Breast epithelium (tissue), 3 donors: ENCODE results near the gene QSER1.

ENCODE experiments used
- POLR2A ChIP-seq: fragments of 450-650 bp; IDR thresholded peaks from one replicate; pipeline ENCODE4 v1.6.1; 2016; ENCODE audit warnings: antibody characterized with exemption, mild to moderate bottlenecking, moderate library complexity
- TF ChIP-seq, protein P1 (sequence below), 3 donors: fragments of 450-650 bp; IDR thresholded peaks; one replicate each; pipeline ENCODE4 v1.5.1; 2016 to 2017; ENCODE audit warnings: antibody characterized with exemption in 3 of 3, mild to moderate bottlenecking in 3 of 3, moderate library complexity in 3 of 3

DNA sequence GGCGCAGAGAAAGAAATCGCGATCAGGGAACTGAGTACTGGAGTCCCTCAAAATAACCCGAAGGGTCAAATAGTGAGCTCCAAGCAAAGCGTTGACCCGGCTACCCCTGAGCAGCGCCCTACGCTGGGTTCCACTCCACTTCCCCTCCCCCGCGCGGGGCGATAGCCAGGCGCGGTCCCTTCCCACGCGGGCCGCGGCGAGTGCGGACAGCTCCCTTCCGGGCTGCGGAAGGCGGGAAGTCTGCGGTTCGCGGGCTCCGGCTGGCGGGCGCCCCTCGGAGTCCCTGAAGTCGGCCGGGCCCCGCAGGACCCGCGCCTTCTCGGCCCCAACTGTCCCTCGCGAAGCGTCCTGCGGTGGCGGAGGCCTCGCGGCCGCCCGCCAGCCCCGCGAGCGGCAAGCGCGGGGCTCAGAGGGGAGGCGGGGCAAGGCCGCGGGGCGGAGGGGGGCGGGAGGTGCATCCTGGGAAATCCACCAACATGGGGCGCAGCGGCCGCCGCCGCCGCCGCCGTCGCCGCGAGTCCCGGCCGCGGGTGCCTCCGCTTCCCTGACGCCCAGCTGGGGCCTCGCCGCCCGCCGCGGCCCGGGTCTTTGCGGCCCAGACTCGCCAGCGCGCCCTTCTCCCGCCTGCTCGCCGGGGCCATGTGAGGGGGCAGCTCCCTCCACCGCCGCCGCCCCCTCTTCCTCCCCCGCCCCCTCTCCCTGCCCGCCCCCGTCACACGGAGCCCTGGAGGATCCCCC is at the start of gene QSER1:
- TF ChIP-seq, protein P1, sequence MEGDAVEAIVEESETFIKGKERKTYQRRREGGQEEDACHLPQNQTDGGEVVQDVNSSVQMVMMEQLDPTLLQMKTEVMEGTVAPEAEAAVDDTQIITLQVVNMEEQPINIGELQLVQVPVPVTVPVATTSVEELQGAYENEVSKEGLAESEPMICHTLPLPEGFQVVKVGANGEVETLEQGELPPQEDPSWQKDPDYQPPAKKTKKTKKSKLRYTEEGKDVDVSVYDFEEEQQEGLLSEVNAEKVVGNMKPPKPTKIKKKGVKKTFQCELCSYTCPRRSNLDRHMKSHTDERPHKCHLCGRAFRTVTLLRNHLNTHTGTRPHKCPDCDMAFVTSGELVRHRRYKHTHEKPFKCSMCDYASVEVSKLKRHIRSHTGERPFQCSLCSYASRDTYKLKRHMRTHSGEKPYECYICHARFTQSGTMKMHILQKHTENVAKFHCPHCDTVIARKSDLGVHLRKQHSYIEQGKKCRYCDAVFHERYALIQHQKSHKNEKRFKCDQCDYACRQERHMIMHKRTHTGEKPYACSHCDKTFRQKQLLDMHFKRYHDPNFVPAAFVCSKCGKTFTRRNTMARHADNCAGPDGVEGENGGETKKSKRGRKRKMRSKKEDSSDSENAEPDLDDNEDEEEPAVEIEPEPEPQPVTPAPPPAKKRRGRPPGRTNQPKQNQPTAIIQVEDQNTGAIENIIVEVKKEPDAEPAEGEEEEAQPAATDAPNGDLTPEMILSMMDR (IDR thresholded peaks at IDR 0.05) = no peak
- peak; percentile 14 for TF ChIP-seq POLR2A
